Hepatocyte (in vitro differentiated cells): ENCODE data around the gene RANBP1.

Experiments
- CTCF ChIP-seq: fragments of 200-600 bp; sonication (generic); IDR thresholded peaks from 2 replicates; pipeline ENCODE4 v1.5.1; 2016; ENCODE audit warnings: antibody characterized with exemption, mild to moderate bottlenecking; ENCODE audit not compliant: poor library complexity
- EZH2phosphoT487 ChIP-seq: fragments of 200-600 bp; sonication (generic); IDR thresholded peaks from one replicate; pipeline ENCODE4 v1.6.1; 2018; ENCODE audit warnings: antibody characterized with exemption, mild to moderate bottlenecking, low read depth, moderate library complexity; ENCODE audit not compliant: unreplicated experiment, severe bottlenecking

GRCh38 chr22:20171288-20172140, 55.6 kb downstream of the RANBP1 start:
- no peak for TF ChIP-seq CTCF
- no peak for TF ChIP-seq EZH2phosphoT487
